BLaER1 (cell line): ENCODE results near the gene KCTD6.
A peak's percentile ranks its signal among the peaks of the same experiment; 100 is the strongest.

ENCODE experiments used
- H3K27ac ChIP-seq: shearing (Covaris generic); formaldehyde crosslinking; 2 replicates; pipeline ENCODE4 v1.8.1; 2022
- H3K27me3 ChIP-seq: shearing (Covaris generic); formaldehyde crosslinking; 2 replicates; pipeline ENCODE4 v1.8.1; 2022
- H3K36me3 ChIP-seq: shearing (Covaris generic); formaldehyde crosslinking; 2 replicates; pipeline ENCODE4 v1.8.1; 2022
- H3K4me1 ChIP-seq: shearing (Covaris generic); formaldehyde crosslinking; 2 replicates; pipeline ENCODE4 v1.8.1; 2022
- H3K4me2 ChIP-seq: shearing (Covaris generic); formaldehyde crosslinking; 2 replicates; pipeline ENCODE4 v1.8.1; 2022
- H3K4me3 ChIP-seq: shearing (Covaris generic); formaldehyde crosslinking; 2 replicates; pipeline ENCODE4 v1.8.1; 2022
- H3K9ac ChIP-seq: shearing (Covaris generic); formaldehyde crosslinking; 2 replicates; pipeline ENCODE4 v1.8.1; 2022
- H3K9me3 ChIP-seq: shearing (Covaris generic); formaldehyde crosslinking; 2 replicates; pipeline ENCODE4 v1.8.1; 2022
- H4K20me1 ChIP-seq: shearing (Covaris generic); formaldehyde crosslinking; 2 replicates; pipeline ENCODE4 v1.8.1; 2022
- Cebpa-rat ChIP-seq: shearing (Covaris generic); IDR thresholded peaks from 2 replicates; pipeline ENCODE4 v1.8.1; 2022

KCTD6 gene

DNA sequence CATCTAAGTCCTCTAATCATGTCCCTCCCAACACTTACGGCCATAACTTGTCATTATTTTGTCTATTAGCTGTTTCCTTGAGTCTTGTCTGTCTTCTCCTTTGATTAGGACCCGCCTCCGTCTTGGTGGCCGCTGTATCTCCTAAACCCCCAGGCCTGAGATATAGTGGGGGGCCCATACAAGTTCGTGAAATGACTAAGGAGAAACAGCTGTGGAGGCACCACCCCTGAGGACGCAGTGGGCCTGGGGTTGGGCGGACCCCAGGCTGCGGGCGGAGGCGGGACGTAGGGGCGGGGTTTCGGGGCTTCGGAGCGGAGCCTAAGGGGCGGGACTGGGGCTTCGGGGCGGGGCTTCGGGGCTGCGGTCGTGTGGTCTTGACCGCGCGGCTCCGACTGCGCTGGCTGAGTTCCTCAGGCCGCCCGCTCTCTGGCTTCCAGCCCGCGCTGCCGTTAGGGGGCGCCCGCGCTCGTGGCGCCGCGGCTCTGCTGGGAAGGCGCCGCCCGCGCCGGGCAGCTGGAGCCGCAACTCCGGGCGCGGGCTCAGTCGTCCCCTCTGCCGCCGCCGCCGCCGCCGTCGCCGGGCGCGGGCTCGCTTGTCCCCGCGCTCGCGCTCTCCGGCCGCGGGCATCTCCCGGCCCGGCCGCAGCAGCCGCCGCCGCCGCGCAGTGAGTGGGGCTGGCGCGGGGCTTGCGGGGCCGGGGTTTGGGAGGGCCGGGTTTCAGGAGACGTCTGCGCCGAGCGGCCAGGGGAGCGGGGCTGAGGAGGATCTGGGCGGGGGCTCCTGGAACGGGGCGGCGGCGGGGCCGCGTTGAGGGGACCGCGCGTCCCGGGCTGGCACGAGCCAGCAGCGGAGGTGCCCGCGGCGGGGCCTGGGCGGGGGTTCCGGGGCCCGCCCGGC, at the start of gene KCTD6:
Gene KCTD6, plus strand, starts transcription at position 591 of the 897 bp plus-strand sequence. CDS start 6,660 bp downstream, outside the sequence.
- peaks cover 39% of the 10 kb centered on the region for H3K4me1 ChIP-seq
- H3K27me3 ChIP-seq, result peaks cover 5% of the 10 kb centered on the region; the same call in 1 of the 2 replicates
- peak within 1 kb of the TSS; percentile 89 for H3K9ac ChIP-seq
- no peaks in the 10 kb centered on the region for H3K9me3 ChIP-seq
- TF ChIP-seq Cebpa-rat, result no peak
- H3K4me3 ChIP-seq, result peak within 1 kb of the TSS; percentile 94
- H4K20me1 ChIP-seq, result peaks cover 46% of the 10 kb centered on the region
- H3K27ac ChIP-seq, result peak within 1 kb of the TSS; percentile 84
- peak within 1 kb of the TSS; percentile 97 for H3K4me2 ChIP-seq
- H3K36me3 ChIP-seq, result no peaks in the 10 kb centered on the region

DNA sequence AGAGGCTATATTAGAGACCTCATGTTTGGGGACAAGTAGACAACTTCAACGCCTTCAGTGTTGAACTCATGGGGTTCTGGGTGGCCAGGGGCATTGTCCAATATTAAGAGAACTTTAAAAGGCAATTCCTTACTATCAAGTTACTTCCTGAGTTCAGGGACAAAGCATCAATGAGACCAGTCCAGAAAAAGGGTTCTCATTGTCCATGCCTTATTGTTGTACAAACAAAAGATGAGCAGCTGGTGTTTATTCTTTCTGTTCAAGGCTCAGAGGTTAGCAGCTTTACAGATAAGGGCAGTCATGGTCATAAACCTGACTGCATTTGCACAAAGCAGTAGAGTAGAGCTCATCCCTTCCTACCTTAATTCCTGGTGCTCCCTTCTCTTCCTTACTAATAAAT, 39.7 kb upstream of the KCTD6 start:
- peaks cover 35% of the 10 kb centered on the region for H3K9me3 ChIP-seq
- no peaks in the 10 kb centered on the region for H3K4me1 ChIP-seq
- no peak overlapping the region for H3K4me2 ChIP-seq
- TF ChIP-seq Cebpa-rat, result no peak
- no peak overlapping the region for H3K4me3 ChIP-seq
- no peaks in the 10 kb centered on the region for H4K20me1 ChIP-seq
- no peaks in the 10 kb centered on the region for H3K27me3 ChIP-seq
- H3K9ac ChIP-seq, result no peak overlapping the region
- H3K36me3 ChIP-seq, result no peaks in the 10 kb centered on the region
- H3K27ac ChIP-seq, result no peak overlapping the region

- peaks cover 14% of the 10 kb centered on the region for H3K4me1 ChIP-seq
- no peak overlapping the region for H3K9ac ChIP-seq
- H3K9me3 ChIP-seq, result peaks cover 21% of the 10 kb centered on the region
- TF ChIP-seq Cebpa-rat, result no peak
- no peaks in the 10 kb centered on the region for H3K27me3 ChIP-seq
- no peak overlapping the region for H3K27ac ChIP-seq
- H3K36me3 ChIP-seq, result no peaks in the 10 kb centered on the region
- no peak overlapping the region for H3K4me3 ChIP-seq
- no peaks in the 10 kb centered on the region for H4K20me1 ChIP-seq
- H3K4me2 ChIP-seq, result no peak overlapping the region
Measured at GRCh38 chr3:58459160-58459559, 32.7 kb upstream of the KCTD6 start.

- Histone ChIP-seq H3K9ac (no peak overlapping the region), H3K4me2 (peak overlapping the region; percentile 70; the same call in 1 of the 2 replicates)
Measured at GRCh38 chr3:58462829-58463180, 29.1 kb upstream of the KCTD6 start.

DNA sequence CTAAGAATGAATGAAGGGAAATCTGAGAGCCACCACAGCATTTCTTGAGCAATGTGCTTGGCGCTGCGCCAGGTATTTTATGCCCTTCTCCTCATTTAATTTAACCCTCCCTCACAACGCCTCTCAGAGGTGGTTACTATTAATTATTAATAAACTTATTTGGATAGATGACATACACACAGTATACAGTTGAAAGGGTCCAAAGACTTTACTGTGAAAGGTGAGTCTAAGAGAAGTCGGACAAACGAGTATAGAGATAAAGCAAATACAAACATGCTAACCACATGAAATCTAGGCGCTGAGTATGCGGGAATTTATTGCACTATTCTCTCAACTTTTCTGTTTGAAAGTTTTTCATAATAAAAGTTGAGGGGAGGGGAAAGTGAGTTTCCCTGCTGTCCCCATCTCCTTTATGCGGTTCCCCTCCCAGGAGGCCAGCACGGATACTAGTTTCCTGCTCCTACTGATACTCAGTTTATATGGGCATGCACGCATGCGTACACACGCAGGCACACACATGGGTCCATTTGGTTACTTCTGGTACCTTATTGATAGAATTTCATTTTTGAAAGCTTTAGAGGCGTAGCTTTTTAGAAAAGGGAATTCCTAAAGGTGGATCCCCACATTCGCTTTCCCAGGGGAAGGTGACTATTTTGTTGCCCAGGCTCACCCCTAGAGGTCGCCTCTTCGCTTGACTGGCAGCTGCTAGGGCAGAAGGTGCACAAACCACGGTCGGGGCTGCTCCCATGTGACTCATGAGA, 28.5 kb upstream of the KCTD6 start:
- Histone ChIP-seq H3K4me1 (peaks cover 14% of the 10 kb centered on the region), H4K20me1 (no peaks in the 10 kb centered on the region), H3K27ac (no peak overlapping the region), H3K9ac (no peak overlapping the region), H3K36me3 (no peaks in the 10 kb centered on the region), H3K4me2 (peak overlapping the region; percentile 70), H3K9me3 (no peaks in the 10 kb centered on the region), H3K4me3 (0 out of 2 replicates have a peak overlapping the region, but pooled peaks have one; percentile 26), H3K27me3 (no peaks in the 10 kb centered on the region)
- TF ChIP-seq Cebpa-rat, result no peak

More at GRCh38 chr3:58462829-58463180, 29.1 kb upstream of the KCTD6 start:
- Histone ChIP-seq H3K36me3 (no peaks in the 10 kb centered on the region), H3K27ac (no peak overlapping the region), H4K20me1 (no peaks in the 10 kb centered on the region), H3K4me3 (no peak overlapping the region), H3K4me1 (peaks cover 14% of the 10 kb centered on the region), H3K27me3 (no peaks in the 10 kb centered on the region), H3K9me3 (no peaks in the 10 kb centered on the region)
- no peak for TF ChIP-seq Cebpa-rat

DNA sequence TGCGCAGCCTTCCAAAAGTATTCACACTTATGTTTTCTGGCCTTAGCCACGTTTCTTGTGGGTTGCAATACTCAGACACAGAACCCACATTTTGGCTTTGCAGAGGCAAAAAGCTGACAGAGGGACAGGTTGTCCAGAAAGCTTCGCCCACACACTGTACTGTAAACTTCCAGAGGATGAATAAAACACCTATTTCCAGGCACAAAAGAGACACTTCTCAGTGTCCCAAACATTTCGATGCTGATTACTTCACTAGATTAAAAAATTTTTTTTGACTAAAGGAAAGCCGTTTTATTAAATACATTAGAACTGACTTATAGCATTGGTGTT, 28.0 kb upstream of the KCTD6 start:
- no peaks in the 10 kb centered on the region for H3K36me3 ChIP-seq
- H4K20me1 ChIP-seq, result no peaks in the 10 kb centered on the region
- H3K4me3 ChIP-seq, result no peak overlapping the region
- H3K4me2 ChIP-seq, result peak overlapping the region; percentile 70
- TF ChIP-seq Cebpa-rat, result no peak
- peaks cover 14% of the 10 kb centered on the region for H3K4me1 ChIP-seq
- no peak overlapping the region for H3K9ac ChIP-seq
- no peaks in the 10 kb centered on the region for H3K27me3 ChIP-seq
- no peaks in the 10 kb centered on the region for H3K9me3 ChIP-seq
- H3K27ac ChIP-seq, result no peak overlapping the region

DNA sequence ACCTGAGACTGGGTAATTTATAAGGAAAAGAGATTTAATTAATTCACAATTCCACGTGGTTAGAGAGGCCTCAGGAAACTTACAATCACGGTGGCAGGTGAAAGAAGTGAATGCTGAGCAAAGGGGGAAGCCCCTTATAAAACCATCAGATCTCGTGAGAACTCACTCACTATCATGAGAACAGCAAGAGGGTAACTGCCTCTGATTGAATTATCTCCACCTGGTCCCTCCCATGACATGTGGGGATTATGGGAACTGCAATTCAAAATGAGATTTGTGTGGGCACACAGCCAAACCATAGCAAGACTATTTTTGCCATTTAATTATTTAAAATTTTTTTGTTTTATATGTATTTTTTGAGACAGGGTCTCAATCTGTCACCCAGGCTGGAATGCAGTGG, 27.0 kb upstream of the KCTD6 start:
- Histone ChIP-seq H3K9me3 (no peaks in the 10 kb centered on the region), H4K20me1 (no peaks in the 10 kb centered on the region), H3K4me1 (peaks cover 14% of the 10 kb centered on the region), H3K36me3 (no peaks in the 10 kb centered on the region), H3K27me3 (no peaks in the 10 kb centered on the region), H3K9ac (no peak overlapping the region), H3K4me3 (no peak overlapping the region), H3K27ac (no peak overlapping the region), H3K4me2 (no peak overlapping the region)
- no peak for TF ChIP-seq Cebpa-rat

GRCh38 chr3:58466899-58467563, 24.9 kb upstream of the KCTD6 start:
- peaks cover 14% of the 10 kb centered on the region for H3K4me1 ChIP-seq
- no peaks in the 10 kb centered on the region for H3K36me3 ChIP-seq
- no peaks in the 10 kb centered on the region for H4K20me1 ChIP-seq
- H3K4me2 ChIP-seq, result no peak overlapping the region
- no peak for TF ChIP-seq Cebpa-rat
- H3K27ac ChIP-seq, result no peak overlapping the region
- H3K9me3 ChIP-seq, result no peaks in the 10 kb centered on the region
- no peaks in the 10 kb centered on the region for H3K27me3 ChIP-seq
- no peak overlapping the region for H3K4me3 ChIP-seq
- no peak overlapping the region for H3K9ac ChIP-seq

- H4K20me1 ChIP-seq, result no peaks in the 10 kb centered on the region
- no peak for TF ChIP-seq Cebpa-rat
- H3K36me3 ChIP-seq, result no peaks in the 10 kb centered on the region
- no peak overlapping the region for H3K4me2 ChIP-seq
- no peaks in the 10 kb centered on the region for H3K27me3 ChIP-seq
- peaks cover under 1% of the 10 kb centered on the region; the same call in 1 of the 2 replicates for H3K4me1 ChIP-seq
- H3K9me3 ChIP-seq, result no peaks in the 10 kb centered on the region
- H3K9ac ChIP-seq, result no peak overlapping the region
- H3K27ac ChIP-seq, result no peak overlapping the region
- H3K4me3 ChIP-seq, result no peak overlapping the region
Measured at GRCh38 chr3:58469096-58469495, 22.8 kb upstream of the KCTD6 start.
